Left renal pelvis (tissue), 4 donors: ENCODE measurements around the gene STYXL2. TPM values are rescaled to one million over a fixed set of nuclear protein-coding genes. Genes with fewer than 3 reads are reported as not detected.

ENCODE experiments used
- DNase-seq, 4 donors: peaks; one replicate each; pipeline ENCODE4 v3.0.0-alpha.2; 2013; ENCODE audit warnings: low read depth in 4 of 4, low spot score in 3 of 4
- polyA plus RNA-seq, 4 donors: library from polyadenylated mRNA; unstranded; fragments of 120-200 nt; gene quantifications; one replicate each; pipeline ENCODE4 v1.2.1, GENCODE V29; 2013; ENCODE audit not compliant: insufficient read length in 4 of 4

The STYXL2 gene
- polyA plus RNA-seq, 4 donors, result 0.40 to 1.4 (median 0.60) TPM

GRCh38 chr1:167128261-167129227, 34.7 kb downstream of the STYXL2 start:
- no peak for DNase-seq

DNA sequence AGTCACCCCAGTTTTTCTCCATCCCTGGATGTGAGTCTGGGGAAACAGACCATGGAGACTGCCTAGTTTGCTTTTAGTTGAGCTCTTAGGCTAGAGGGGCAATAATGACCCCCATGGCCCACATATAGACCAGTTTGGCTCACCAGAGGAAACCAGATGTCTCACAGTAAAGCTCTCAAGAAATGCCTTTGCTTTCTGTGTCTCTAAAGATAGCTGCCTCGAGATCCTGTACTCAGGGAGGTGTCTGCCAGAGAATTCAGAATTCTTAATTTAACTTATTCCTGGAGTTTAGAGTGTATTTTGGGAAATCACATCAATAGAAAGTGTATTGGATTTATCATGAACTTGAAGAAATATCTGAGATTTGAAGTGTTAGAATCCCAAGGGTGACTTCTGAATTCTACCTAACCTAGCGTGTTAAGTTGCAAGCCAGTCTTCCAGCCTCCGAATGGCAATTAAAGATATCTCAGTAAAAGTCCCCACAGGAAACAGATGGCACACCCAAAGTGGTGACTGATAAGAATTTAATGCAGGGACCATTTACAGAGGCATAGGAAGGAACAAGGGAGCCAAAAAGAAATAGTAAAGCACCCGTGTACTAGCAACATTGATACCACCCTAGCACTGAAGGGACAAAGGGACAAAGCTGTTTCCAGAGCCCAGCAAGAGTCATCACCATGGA, 37.1 kb downstream of the STYXL2 start:
- DNase-seq, result no peak

GRCh38 chr1:167132301-167133010, 38.6 kb downstream of the STYXL2 start:
- DNase-seq, result no peak

GRCh38 chr1:167135281-167135840, 41.5 kb downstream of the STYXL2 start:
- DNase-seq, result no peak

GRCh38 chr1:167136191-167136614, 42.3 kb downstream of the STYXL2 start:
- no peak for DNase-seq

DNA sequence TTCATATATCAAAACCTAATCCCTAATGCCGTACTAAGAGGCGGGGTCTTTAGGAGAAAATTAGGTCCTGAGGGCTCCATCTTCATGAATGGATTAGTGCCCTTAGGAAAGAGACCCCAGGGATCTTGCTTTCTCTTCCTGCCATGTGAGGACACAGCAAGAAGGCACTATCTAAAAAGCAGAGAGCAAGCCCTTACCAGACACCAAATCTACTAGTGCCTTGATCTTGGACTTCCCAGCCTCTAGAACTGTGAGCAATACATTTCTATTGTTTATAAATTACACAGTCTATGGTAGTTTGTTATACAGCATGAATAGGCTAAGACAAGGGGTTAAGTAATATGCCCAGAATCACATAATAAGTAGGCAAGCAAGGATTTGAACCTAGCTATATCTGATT, 42.9 kb downstream of the STYXL2 start:
- no peak for DNase-seq

DNA sequence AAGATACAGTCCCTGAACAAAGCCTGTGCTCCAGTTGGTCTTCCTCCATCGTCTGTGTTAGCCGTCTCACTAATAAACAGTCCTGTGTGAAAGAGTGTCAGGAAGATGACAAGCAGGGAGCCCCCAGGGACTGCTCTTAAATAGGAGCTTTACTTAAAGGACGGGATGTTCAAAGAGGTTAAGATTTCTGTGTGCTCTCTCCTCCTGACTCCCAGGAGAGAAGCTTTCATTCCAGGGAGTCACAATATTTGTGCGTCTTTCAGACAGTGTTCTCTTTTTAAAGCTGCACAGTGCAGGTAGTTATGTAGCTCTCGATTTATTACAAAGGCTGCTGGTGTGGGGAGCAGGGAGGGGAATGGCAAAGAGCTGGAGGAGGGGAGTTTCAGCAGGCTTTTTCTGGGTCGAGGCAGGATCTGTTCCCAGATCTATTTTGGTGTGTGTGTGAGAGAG, 43.5 kb downstream of the STYXL2 start:
- DNase-seq, result no peak

DNA sequence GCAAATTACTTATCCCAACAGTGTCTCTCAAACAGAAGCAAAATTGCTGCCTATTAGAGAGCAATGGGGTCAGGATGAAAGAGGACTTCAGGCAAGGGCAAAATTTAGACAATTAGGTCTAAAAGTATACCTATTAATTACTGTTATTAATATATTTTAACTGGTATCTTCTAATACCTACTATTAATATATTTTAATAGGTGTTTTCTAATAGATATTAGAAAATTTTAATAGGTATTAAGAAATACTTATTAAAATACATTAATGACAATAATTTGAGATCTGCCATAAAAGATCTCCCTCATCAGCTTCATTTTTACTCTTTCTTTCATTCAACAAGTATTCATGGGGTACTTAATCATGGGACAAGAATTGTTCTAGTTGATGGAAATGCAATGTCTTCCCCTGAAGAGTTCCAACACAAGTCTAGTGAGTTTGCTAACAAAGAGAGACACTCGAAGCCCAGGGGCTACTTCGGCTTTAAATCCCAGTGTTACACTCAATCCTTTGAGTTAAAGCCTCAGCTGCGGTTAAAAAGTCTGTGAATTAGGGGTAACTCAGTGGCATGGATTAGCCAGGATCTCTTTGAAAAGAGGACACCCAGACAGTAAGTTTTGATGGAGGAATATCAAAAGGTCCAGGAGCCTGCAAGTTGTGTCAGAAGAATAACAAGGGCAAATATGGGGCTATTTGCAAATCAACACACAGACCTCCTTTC, 44.1 kb downstream of the STYXL2 start:
- DNase-seq, result no peak

DNA sequence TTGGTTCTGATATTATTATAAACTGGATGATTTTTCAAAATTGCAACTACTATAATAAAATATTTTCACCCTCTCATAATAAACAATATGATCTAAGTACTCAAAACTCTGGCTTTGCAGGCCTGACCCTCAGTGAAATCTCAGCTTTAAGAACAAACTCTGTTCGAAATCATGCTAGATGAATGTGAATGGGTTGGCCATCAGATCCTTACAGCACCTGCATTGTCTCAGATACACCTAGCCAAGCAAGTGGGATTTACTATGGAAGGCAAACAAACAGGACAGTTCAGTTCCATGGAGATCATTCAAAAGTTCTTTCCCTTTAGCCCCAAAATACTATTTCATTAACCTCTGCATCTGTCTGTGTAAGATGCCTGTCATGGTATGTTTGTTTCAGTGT, 44.8 kb downstream of the STYXL2 start:
- DNase-seq, result no peak

DNA sequence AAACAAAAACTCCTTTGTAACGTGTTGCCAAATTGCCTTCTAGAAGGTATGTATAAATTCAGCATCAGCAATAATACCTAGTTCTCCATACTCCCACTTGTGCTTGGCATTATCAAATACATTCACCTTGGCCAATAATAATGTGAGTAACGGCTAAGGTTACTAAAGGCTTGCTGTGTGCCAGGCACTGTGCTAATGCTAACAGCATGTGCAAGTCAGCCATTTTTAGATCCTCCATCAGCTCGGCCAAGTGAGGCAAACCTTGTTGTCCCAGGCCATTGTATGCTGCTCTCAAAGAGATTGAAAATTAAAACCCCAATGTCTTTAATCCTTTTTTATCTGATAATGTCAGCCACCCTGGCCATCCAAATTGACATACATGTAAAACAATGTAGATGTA, 48.1 kb downstream of the STYXL2 start:
- no peak for DNase-seq

Other genes with a start within 250 kb of the STYXL2 start
- 10 to 100 TPM; 20.0 to 29.2 (median 26.4) TPM for gene TADA1, start 217.8 kb upstream of the STYXL2 start, polyA plus RNA-seq
- 10 to 100 TPM in 3 of 4 donors, 1 to 10 TPM in 1; 3.0 to 15.6 (median 15.1) TPM for gene ILDR2, start 118.5 kb upstream of the STYXL2 start, polyA plus RNA-seq
- 1 to 10 TPM; 1.4 to 3.2 (median 2.4) TPM for gene MAEL, start 104.8 kb upstream of the STYXL2 start, polyA plus RNA-seq
- 1 to 10 TPM in 1 of 4 donors, under 1 TPM in 3; 0.22 to 1.7 (median 0.90) TPM for gene GPA33, start 3.7 kb upstream of the STYXL2 start, polyA plus RNA-seq
- gene POU2F1, start 126.8 kb downstream of the STYXL2 start, polyA plus RNA-seq, result 10 to 100 TPM in 3 of 4 donors, 1 to 10 TPM in 1; 8.1 to 16.6 (median 16.2) TPM